OCI-LY7 (cell line): ENCODE results near the gene TNS3. TPM values are rescaled to one million over a fixed set of nuclear protein-coding genes. Genes with fewer than 3 reads are reported as not detected.

ENCODE experiments used
- BruUV-seq: library from RNA; stranded (reverse); fragments of 400-500 nt; replicated peaks from 2 replicates; lab custom pipeline; 2021; lab: Mats Ljungman, UMichigan
- CTCF ChIA-PET: fragments of 300-600 bp; sonication (Branson Sonifier 250); formaldehyde crosslinking; loops from one replicate; lab custom pipeline; 2022; ENCODE audit warnings: antibody characterized with exemption; ENCODE audit not compliant: unreplicated experiment; lab: Charles Lee
- POLR2A ChIA-PET: fragments of 300-600 bp; sonication (Branson Sonifier 250); formaldehyde crosslinking; loops from one replicate; lab custom pipeline; 2022; ENCODE audit warnings: antibody characterized with exemption; lab: Charles Lee
- DNase-seq: peaks from one replicate; pipeline ENCODE4 v3.0.0-alpha.2; 2015; ENCODE audit warnings: low spot score
- H2AFZ ChIP-seq: fragments of 200-600 bp; sonication (generic), shearing (Covaris generic); 2 replicates; pipeline ENCODE4 v1.6.1; 2014; ENCODE audit warnings: mild to moderate bottlenecking, antibody characterized with exemption, low read length, moderate library complexity
- H3K27ac ChIP-seq: fragments of 200-600 bp; sonication (generic); 2 replicates; pipeline ENCODE4 v1.5.1; 2014; ENCODE audit warnings: mixed run types, low read depth, mild to moderate bottlenecking, moderate library complexity, low read length, inconsistent platforms; ENCODE audit not compliant: poor library complexity, severe bottlenecking
- H3K36me3 ChIP-seq: fragments of 200-600 bp; sonication (generic); 2 replicates; pipeline ENCODE4 v1.6.1; 2014; ENCODE audit warnings: mild to moderate bottlenecking, antibody characterized with exemption, low read length, moderate library complexity, mixed read lengths; ENCODE audit not compliant: insufficient read depth
- H3K4me1 ChIP-seq: fragments of 200-600 bp; sonication (generic); 2 replicates; pipeline ENCODE4 v1.5.1; 2014; ENCODE audit warnings: mild to moderate bottlenecking, low read length; ENCODE audit not compliant: insufficient read depth, poor library complexity, severe bottlenecking
- H3K4me2 ChIP-seq: fragments of 200-600 bp; sonication (generic); 2 replicates; pipeline ENCODE4 v1.6.1; 2014; ENCODE audit warnings: mild to moderate bottlenecking, low read length
- H3K4me3 ChIP-seq: fragments of 200-600 bp; sonication (generic); 2 replicates; pipeline ENCODE4 v1.5.1; 2014; ENCODE audit warnings: mild to moderate bottlenecking, low read depth, low read length; ENCODE audit not compliant: poor library complexity, severe bottlenecking
- H3K79me2 ChIP-seq: fragments of 200-600 bp; sonication (generic); 2 replicates; pipeline ENCODE4 v1.6.1; 2016; ENCODE audit warnings: low read depth, mild to moderate bottlenecking, low read length, moderate library complexity, mixed read lengths; ENCODE audit not compliant: insufficient read depth
- H3K9me2 ChIP-seq: fragments of 200-600 bp; sonication (generic); 2 replicates; pipeline ENCODE4 v1.6.1; 2016; ENCODE audit warnings: mild to moderate bottlenecking, low read length, mixed read lengths; ENCODE audit not compliant: insufficient read depth
- H3K9me3 ChIP-seq: fragments of 200-600 bp; sonication (generic); 2 replicates; pipeline ENCODE4 v1.6.1; 2014; ENCODE audit warnings: mild to moderate bottlenecking, mixed run types, low read length, mixed read lengths
- H4K20me1 ChIP-seq: fragments of 200-600 bp; sonication (generic); 2 replicates; pipeline ENCODE4 v1.6.1; 2014; ENCODE audit warnings: mild to moderate bottlenecking, antibody characterized with exemption, low read length, moderate library complexity, mixed read lengths; ENCODE audit not compliant: insufficient read depth
- CTCF ChIP-seq: fragments of 200-600 bp; sonication (generic); conservative IDR thresholded peaks from 2 replicates; pipeline ENCODE4 v1.5.1; 2014; ENCODE audit warnings: mild to moderate bottlenecking, antibody characterized with exemption, low read length, moderate library complexity, mixed read lengths
- EZH2phosphoT487 ChIP-seq: fragments of 200-600 bp; sonication (generic); IDR thresholded peaks from 2 replicates; pipeline ENCODE4 v1.6.1; 2018; ENCODE audit warnings: low read depth, borderline replicate concordance, mild to moderate bottlenecking, mixed run types, antibody characterized with exemption, low read length, moderate library complexity, mixed read lengths
- intact Hi-C: fragments of 100-400 bp; cut with micrococcal nuclease; formaldehyde crosslinking; loops from one replicate; pipeline ENCODE4 v1.10.0; 2022; ENCODE audit not compliant: unreplicated experiment
- total RNA-seq, 2 experiments: library from RNA; depleted of rRNA in 1 of 2; stranded (reverse); fragments of >200 nt in 1 of 2; shearing (Covaris generic) in 1 of 2; gene quantifications; 2 replicates each; pipeline ENCODE4 v1.2.3, GENCODE V29; 2014 to 2022

The TNS3 gene
- total RNA-seq, 2 experiments from 2014 or later = 9.5 to 42.1 TPM

GRCh38 chr7:47402941-47403866 lies 178.7 kb downstream of the TNS3 start:
- CTCF ChIA-PET = interaction anchor here (0.5 kb wide), 1 partner anchor 1485 kb away, joined by 3 read pairs; no protein-coding TSS in a partner anchor
- H2AFZ ChIP-seq = no peak overlapping the region
- POLR2A ChIA-PET = no interaction called here
- TF ChIP-seq EZH2phosphoT487 (no peak), CTCF (no peak)
- intact Hi-C loops = no loop called here
- no peaks in the 10 kb centered on the region for H3K4me1 ChIP-seq
- no peaks in the 10 kb centered on the region; the same call in 1 of the 2 replicates for H3K36me3 ChIP-seq
- no peak for DNase-seq
- H3K4me2 ChIP-seq = no peak overlapping the region
- no peaks in the 10 kb centered on the region for H3K9me2 ChIP-seq
- no peaks in the 10 kb centered on the region for H4K20me1 ChIP-seq
- H3K4me3 ChIP-seq = no peak overlapping the region
- H3K79me2 ChIP-seq = no peaks in the 10 kb centered on the region
- no peak overlapping the region for H3K27ac ChIP-seq
- no TSS peak for BruUV-seq
- no peaks in the 10 kb centered on the region for H3K9me3 ChIP-seq

GRCh38 chr7:47401611-47402570 lies 180.0 kb downstream of the TNS3 start:
- H3K79me2 ChIP-seq = no peaks in the 10 kb centered on the region
- H3K27ac ChIP-seq = no peak overlapping the region
- BruUV-seq = no TSS peak
- no peak overlapping the region for H3K4me2 ChIP-seq
- ChIA-PET CTCF (no interaction called here), POLR2A (no interaction called here)
- H4K20me1 ChIP-seq = no peaks in the 10 kb centered on the region
- no peaks in the 10 kb centered on the region for H3K9me2 ChIP-seq
- no peaks in the 10 kb centered on the region for H3K4me1 ChIP-seq
- no peak overlapping the region for H3K4me3 ChIP-seq
- H3K9me3 ChIP-seq = no peaks in the 10 kb centered on the region
- H3K36me3 ChIP-seq = no peaks in the 10 kb centered on the region; the same call in 1 of the 2 replicates
- no peak for DNase-seq
- TF ChIP-seq EZH2phosphoT487 (no peak), CTCF (no peak)
- no peak overlapping the region for H2AFZ ChIP-seq
- intact Hi-C loops = no loop called here
